Bone marrow (tissue), 2 donors: Measurements from ENCODE around the gene PEMT.

Experiments
- DNase-seq, 2 donors: peaks; one replicate each; lab custom pipeline; 2025; lab: John Stamatoyannopoulos, UW

Gene PEMT

DNA sequence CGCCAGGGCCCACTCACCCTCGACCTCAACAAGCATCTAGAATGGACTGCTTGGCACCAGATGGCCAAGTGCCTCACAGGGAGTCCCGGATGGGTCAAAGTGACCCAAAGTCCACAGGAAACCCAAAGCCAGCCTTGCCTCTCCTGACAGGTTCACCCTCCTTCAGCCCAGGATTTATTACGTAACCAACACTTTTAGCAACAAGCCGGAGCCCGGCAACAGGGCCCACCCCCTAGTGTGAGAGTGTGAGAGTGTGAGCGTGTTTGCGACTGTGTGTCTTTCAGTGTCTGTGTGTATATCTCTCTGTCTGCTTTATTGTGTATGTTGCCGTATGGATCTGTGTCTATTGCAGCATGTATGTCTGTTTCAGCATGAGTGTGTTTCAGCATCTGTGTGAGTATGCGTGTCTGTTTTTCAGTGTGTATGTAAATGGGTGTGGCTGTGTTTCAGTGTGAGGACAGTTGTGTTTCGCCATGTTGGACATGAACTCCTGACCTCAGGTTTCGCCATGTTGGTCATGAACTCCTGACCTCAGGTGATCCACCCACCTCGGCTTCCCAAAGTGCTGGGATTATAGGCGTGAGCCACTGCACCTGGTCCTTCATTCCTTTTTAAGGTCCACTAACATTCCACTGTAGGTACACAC lies 13.7 kb upstream of the PEMT start:
- DNase-seq, result no peak

DNA sequence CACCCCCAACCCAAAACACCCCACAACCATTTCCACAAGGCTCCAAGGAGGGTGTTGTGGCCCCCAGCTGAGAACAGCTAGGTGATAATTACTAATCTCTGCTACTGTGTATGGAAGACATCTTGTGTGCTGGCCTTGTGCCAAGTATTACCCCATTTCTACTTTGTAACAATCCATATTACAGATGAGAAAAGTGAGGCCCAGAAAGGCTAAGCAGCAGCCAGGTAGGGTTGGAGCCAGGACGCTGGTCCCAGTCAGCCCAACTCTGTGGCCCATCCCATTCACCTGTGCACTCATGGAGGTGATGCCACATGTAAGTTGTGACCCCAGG lies 12.4 kb upstream of the PEMT start:
- no peak for DNase-seq

DNA sequence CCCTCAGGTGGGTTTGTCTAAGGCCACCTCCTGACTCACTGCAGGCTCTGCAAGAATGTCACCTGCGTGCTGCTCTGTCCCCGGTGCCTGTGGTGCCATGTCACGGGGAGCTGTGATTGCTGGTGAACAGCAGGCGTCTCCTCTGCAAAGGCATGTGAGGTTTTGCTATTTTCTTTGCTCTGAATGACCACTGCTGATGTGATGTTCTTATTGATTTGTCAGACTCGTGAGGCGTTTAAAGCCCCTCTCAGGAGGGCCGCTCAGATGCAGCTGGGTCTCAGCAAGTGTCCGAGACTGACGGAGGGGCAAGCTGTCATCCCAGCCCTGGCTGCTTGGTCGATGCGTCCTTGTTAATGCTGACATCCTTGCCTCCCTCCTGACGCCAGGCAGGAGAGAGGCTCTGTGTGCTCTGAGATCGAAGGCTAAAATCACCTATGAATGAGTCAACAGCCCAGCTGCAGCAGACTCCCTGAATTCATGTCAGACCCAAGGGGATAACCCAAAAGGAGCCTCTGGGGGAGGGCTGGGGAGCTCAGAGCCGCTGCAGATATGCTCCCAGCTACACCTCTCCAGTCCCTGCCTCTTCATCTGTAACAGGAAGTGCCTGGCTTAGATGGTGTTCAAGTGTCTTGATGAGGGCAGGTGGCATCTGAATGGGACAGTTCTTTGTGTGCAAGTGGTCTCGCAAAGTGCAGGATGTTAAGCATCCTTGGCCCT lies 11.8 kb upstream of the PEMT start:
- DNase-seq, result no peak

DNA sequence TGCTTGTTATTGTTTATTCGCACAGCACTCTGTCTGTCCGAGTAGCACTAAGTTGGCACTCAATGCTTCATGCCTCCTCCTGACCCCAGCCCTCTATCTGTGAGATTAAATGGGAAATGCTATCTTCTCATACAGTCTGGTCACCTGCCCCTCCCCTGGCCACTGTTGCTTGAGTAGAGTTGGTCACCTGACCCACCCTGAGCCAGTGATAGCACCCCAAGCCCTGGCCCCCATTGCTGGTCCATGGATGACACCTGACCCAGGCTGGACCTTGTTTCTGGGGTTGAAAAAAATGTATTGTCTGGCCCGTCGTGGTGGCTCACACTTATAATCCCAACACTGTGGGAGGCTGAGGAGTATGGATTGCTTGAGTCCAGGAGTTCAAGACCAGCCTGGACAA lies 8.5 kb upstream of the PEMT start:
- no peak for DNase-seq

DNA sequence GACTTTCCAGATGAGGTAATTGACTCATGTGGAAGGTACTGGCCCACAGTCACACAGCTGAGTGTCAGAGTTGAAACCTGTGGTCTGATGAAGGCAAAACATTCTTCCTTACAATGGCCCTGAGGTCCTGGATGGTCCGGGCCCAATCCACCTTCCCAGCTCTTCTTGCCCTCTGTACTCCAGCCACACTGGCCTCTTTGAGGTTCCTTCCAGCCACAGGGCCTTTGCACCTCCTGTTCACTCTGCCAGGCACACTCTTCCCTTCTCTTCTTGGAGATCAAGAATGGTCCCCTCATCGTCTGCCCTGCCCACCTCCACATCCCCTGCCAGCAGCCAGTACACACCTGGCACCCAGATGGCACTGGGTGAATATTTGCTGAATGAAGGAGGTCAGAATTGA lies 6.5 kb upstream of the PEMT start:
- no peak for DNase-seq

DNA sequence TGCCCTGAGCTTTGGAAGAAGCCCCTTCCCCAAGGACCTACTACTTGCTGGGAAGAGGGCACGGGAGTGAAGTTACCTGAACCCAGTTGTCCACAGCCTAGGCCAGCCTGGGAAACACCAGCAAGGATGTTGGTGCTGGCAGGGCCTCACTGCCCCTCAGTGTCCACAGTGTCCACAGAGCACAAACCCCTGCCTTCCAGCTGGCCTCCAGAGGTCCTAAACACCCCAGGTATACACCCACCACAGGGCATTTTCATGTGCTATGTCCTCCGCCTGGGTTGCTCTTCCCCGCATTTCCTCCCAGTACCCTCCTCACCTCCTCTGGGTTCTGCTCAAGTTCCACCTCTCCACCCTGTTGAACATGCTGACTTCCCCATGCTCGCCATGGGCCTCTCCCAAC lies 4.2 kb upstream of the PEMT start:
- no peak for DNase-seq

DNA sequence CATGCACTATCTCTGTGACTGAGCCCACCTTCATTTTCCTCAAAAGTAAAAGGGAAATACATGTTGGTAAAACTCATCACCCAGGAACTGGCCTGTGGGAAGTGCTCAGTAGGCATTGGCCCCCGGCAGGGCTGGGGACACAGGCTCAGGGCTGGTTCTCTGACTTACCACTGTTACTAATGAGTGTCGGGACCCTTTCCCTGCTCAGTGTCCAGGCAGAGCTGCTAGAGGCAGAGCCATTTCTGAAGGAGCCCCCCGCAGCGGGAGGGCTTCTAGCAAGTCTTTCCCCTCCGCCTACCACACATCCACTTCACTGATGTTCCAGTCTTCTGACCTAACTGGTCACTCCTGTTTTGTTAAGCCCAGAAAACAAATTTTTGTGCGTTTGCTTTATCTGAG lies 1.7 kb upstream of the PEMT start:
- no peak for DNase-seq

DNA sequence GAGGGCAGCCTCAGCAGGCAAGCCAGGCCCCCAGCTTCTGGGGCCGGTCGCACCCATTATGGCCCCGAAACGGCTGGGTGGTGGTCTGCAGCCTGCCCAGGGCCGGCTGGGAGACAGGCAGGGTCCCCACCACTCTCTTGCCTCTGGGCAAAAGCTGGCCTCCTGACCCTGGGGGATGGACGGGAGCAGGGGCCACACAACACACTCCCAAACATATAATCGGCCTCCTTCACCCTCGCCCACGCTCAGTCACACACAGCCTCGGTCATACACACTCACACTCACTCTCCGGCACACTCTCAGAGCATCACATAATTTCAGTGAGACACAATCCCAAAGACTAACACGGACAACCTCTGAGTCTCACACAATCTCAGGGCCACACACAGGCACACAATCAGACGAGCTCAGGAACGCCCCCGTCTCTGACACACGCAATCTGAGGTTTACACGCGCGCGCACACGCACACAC lies 589 bp downstream of the PEMT start:
- DNase-seq, result no peak

DNA sequence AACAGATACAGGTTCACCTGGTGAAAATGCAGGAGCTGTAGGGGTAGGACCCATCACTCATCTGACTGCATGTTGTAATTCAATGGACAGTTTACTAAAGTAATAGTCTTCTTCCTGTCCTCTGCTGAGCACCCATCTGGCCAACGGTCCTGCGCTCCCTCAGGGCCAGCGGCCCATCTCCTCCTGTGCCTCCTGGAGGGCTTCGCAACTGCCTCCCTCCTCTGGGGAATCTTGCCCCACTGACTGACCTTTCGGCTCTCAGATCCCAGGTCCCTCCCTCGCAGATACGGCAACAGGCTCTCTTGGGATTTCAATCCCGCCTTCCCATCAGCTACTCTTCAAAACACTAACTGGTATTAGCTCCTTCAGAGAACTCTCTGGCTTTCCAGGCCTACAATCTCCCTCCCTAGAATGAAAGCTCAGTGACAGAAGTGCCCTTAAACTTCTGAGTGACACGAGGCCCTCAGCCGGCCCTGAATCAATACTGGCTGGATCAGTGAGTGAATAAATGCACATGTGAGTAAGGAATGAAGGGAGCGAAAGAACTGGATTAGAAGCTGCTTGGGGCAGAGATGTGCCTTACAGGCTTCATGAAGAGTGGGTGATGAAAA lies 1.3 kb downstream of the PEMT start:
- no peak for DNase-seq

DNA sequence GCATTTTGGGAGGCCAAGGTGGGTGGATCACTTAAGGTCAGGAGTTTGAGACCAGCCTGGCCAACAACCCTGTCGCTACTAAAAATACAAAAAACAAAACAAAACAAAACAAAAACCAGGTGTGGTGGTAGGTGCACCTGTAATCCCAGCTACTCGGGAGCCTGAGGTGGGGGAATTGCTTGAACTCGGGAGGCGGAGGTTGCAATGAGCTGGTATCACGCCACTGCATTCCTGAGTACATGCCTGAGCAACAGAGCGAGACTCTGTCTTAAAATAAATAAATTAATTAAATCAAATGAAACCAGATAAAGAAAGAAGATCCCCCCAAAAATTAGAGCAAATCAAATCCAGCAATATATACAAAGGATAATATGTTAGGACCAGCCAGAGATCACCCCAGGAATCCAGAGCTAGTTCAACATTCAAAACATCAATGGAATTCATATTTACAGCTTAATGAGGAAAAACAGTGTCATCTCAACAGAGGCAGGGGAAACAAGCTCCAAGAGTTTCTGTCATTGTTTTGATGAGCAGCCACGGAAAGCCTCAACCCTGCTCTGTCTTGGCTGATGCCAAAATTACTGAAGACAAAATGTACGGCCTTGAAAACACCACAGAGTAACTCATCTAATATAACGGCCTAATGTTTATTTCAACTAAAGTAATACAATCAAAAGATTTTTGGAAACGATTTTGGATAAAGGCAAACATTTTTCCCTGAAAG lies 3.7 kb downstream of the PEMT start:
- no peak for DNase-seq

DNA sequence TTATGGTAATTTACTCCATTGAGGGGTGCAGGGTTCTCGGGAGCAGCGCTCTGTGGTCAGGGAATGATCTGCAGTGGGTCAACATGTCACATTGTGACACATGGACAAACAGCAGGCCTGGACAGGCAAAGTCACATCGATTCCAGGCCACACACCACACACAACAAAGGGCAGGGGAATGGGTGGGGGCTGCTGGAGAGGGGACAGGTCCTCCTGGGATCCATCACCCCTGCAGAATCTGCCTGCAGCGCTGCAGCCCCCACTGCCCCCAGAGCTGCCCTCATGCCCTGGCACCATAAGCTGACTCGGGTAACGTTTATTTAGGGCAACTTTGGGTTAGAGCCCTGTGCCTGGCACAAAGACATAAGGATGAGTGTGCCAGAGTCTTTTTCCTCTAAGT lies 9.1 kb downstream of the PEMT start:
- no peak for DNase-seq

DNA sequence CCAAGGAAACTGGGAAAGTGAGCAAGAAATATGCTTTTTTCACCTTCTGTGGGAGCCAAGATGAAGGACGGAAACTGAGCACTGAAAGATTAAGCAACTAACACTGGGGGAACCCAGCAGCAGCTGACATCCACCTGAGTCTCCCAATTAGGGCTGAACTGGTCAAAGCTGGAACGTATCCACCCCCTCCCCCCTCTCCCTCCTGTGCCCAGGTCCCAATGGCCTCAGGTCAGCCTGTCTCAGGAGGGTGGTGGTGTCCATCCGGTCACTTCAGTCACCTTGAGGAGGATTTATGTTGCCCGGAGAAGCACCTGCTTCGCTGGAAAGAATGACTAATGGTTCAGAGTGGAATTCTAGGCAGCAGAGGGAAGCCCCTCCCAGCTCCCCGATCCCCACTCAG lies 10.0 kb downstream of the PEMT start:
- no peak for DNase-seq

DNA sequence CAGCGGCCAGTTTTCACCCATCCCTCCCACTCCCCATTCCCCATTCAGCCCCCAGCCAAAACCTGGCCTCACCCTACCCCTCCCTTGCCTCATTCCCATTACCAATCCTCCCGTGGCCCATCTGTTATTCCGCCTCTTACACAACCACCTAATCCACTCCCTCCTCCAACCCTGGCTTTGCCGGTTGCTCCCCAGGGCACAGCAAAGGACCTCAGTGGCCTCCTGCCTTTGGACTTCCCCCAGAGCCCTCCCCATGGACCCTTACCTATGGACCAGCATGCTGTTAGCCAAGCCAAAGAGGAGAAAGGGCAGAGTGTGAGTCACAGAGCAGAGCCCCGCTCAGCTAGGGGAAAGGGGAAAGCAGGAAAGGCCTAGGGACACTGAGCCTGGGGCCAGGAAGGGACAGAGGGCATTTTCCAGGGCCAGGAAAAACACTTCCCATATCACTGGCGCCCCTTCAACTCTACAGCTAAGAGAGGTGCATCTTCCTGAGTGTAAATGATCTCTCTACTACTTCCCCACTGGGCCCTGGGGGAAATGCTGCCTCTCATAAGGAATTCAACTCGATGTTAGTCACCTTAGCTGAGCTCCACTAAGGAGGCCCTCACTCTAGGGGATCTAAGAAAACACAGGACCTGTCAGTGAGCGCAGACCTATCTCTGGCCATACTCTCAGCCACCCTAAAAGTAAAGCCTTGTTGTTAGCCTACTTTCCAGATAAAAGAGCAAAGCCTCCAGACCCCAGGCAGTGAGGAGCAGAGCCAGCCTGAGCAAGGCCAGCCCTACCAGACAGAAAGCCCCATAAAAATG lies 10.6 kb downstream of the PEMT start:
- DNase-seq, result no peak

DNA sequence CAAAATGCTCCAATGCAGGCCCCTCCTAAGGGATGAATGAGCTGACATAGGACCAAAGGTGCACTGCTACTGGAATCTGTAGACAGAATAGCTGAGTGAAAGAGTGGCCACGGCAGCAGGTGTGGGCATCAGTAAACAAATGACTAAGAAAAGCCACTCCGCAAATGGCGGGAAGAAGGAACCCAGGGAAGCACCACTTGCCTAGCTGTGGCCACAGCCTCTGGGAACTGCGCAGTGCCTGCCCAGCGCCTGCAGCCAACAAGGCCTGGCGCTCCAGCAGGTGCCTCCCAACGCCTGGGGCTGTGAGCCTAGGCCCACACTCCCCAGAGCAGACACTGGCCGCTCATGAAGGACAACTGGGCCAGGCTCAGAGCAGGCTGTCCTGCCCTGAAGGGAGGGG lies 11.8 kb downstream of the PEMT start:
- no peak for DNase-seq

DNA sequence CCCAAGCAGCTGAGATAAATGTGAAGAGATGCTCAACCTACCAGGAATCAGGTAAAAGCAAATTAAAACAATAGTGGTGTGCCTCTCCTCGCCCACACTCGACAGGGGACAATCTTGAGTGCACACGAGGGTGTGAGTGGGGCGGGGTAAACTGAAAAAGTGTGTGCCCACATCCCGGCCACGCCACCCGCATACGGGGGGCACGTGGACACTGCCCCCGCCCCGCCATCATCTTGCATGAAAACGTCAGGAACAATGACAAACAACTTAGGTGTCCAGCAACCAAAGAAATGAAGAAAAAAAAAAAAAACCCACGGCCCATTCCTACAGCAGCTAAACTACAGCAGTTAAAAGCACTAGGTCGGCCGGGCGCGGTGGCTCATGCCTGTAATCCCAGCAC lies 14.1 kb downstream of the PEMT start:
- DNase-seq, result no peak

DNA sequence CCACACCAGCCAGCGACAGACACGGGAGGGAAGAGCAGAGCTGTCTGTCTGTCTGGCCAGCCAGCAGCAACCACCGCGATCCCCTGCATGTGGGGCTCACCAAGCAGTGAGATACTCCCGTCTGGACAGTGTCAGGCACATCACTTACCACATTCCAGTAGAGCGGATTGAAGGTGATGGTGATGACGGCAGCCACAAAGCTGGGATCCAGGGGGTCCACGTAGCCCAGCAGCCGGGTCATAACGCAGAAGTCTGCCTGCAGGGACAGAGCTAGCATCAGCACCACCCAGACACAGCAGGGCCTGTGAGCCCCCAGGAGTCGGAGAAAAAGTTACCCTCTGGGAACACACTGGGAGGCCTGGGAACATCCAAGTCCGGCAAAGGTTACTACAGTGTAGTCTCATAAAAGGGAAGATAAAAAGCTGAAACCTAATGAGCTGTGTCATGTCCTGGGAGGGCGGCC lies 14.7 kb downstream of the PEMT start:
- no peak for DNase-seq

DNA sequence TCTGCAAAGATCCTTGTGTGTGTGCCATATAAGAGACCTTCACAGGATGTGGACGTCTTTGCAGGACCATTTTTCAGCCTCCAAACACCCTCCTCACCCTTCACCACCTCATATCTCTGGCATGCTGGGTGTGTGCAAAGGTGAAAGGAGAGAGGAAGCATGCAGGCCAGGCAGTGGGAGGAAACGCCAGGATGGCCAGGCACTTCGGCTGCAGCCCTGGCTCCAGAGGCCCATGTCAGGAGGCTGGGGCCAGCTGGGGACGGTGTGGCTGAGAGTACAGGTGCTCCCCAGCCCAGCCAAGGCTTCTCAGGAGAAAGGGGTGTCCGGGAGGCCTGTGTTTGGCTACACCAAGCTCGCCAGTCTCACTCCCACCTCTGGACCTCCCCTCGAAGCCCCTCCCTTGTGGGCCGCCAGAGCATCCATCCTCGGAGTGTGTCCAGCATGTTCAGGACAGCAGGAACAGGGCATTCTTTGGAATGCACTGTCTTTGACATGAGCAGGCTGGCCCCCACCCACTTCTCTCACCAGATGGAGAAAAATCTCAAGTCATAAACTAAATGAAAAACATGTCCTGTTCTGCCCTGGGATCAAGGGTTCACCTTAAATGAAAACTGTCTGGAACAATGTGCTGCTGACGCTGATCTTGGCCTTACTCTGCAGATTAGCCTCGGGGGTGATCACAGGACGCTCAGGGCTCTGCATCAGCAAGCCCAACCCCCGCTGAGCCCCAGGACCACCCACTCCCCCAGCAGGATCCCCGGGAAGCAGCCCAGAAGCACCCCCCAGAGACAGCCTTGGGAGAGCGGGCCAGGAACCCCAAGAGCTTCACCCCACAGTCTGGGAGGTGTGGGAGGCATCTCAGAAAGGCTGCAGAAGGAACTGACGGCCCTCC lies 15.9 kb downstream of the PEMT start:
- no peak for DNase-seq

DNA sequence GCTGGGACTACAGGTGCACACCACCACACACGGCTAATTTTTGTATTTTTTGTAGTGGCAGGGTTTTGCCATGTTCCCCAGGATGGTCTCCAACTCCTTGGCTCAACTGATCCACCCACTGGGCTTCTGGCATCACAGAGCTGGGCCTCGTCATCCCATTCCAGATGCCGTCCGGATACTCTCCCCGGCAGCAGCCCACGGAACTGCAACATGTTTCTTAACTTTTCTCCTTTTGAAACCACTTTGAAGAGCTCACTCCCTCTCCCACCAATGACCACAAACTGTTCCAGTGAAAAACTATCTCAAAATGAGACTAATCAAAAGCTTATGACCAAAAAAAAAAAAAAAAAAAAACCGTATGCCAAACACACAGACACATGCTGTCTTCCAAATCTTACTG lies 17.6 kb downstream of the PEMT start:
- no peak for DNase-seq

DNA sequence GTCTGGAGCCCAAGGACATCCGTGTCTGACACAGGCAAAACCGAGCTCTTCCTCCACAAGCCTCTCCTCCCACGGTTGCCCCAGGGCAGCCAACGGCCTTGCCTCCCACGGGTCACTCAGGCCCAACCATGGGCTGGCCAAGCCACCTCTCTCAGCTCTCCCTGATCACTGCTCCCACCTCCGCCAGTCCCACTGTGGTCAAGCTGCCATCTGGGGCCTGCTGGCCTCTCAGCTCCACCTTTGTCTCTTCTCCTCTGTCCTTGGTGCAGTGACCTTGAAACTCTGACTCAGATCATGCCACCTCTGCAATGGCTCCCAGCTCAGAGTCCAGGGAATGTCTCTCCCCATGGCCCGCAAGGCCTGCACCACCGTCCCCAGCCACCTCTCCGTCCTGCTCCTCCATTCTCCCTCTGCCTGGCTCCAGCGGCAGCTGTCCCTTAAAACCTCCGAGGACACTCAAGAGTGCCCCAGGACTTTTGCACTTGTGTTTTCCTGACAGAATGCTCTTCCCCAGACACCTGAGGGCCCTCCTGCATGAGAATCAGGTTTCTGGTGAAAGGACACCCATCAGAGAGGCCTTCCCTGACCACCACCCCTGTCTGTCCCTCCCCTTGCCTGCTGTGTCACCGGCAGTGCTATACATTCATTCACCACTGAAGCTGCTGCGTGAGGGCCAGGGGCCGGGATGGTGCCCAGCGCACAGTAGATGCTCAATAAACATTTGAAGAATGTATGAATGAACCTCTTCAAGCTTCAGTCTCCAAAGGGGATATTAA lies 19.3 kb downstream of the PEMT start:
- DNase-seq, result no peak
